HTERT RPE-1 (cell line): ENCODE results near the gene PARP2.
"Not testable (repeated sequence)": the region's sequence is repeated elsewhere in the genome, so short reads cannot be mapped to it uniquely, and the experiment has no call there.

Experiments used
- in situ Hi-C: fragments of 300-500 bp; cut with MboI; formaldehyde crosslinking; loops from 4 replicates; pipeline ENCODE4 v1.14.3; 2020; ENCODE audit warnings: low sequenced_read_pairs

Gene PARP2

GRCh38 chr14:20345366-20345765, 1.9 kb downstream of the PARP2 start:
- in situ Hi-C loops: no loop called here

- in situ Hi-C loops: no loop called here
These were observed 3.3 kb downstream of the PARP2 start for GRCh38 chr14:20346713-20347112.

GRCh38 chr14:20347747-20348146, 4.3 kb downstream of the PARP2 start:
- in situ Hi-C loops: no loop called here

GRCh38 chr14:20350282-20350681, 6.8 kb downstream of the PARP2 start:
- in situ Hi-C loops: no loop called here

GRCh38 chr14:20350860-20351259, 7.4 kb downstream of the PARP2 start:
- in situ Hi-C loops: no loop called here

GRCh38 chr14:20356422-20356821, 13.0 kb downstream of the PARP2 start:
- in situ Hi-C loops: no loop called here

GRCh38 chr14:20358474-20358873, 15.0 kb downstream of the PARP2 start:
- in situ Hi-C loops: not testable (repeated sequence)

GRCh38 chr14:20365928-20366327, 22.5 kb downstream of the PARP2 start:
- in situ Hi-C loops: no loop called here

GRCh38 chr14:20372796-20373195, 29.4 kb downstream of the PARP2 start:
- in situ Hi-C loops: no loop called here

- in situ Hi-C loops: no loop called here
These were observed 32.0 kb downstream of the PARP2 start for GRCh38 chr14:20375471-20375870.

GRCh38 chr14:20376071-20376588, 32.7 kb downstream of the PARP2 start:
- in situ Hi-C loops: no loop called here

GRCh38 chr14:20377171-20377570, 33.7 kb downstream of the PARP2 start:
- in situ Hi-C loops: no loop called here

GRCh38 chr14:20379743-20380142, 36.3 kb downstream of the PARP2 start:
- in situ Hi-C loops: no loop called here

- in situ Hi-C loops: no loop called here
These were observed 37.2 kb downstream of the PARP2 start for GRCh38 chr14:20380681-20381080.

- in situ Hi-C loops: no loop called here
These were observed 37.9 kb downstream of the PARP2 start for GRCh38 chr14:20381341-20381740.

- in situ Hi-C loops: no loop called here
These were observed 39.1 kb downstream of the PARP2 start for GRCh38 chr14:20382526-20382925.

GRCh38 chr14:20383032-20383431, 39.6 kb downstream of the PARP2 start:
- in situ Hi-C loops: no loop called here

GRCh38 chr14:20383636-20384035, 40.2 kb downstream of the PARP2 start:
- in situ Hi-C loops: no loop called here

- in situ Hi-C loops: no loop called here
These were observed 40.9 kb downstream of the PARP2 start for GRCh38 chr14:20384321-20384720.

- in situ Hi-C loops: no loop called here
These were observed 41.5 kb downstream of the PARP2 start for GRCh38 chr14:20384886-20385285.

- in situ Hi-C loops: no loop called here
These were observed 42.9 kb downstream of the PARP2 start for GRCh38 chr14:20386276-20386855.

- in situ Hi-C loops: no loop called here
These were observed 44.1 kb downstream of the PARP2 start for GRCh38 chr14:20387576-20387975.

GRCh38 chr14:20388159-20388558, 44.7 kb downstream of the PARP2 start:
- in situ Hi-C loops: no loop called here
